H1 (cell line): ENCODE data around the gene MEGF11. TPM values are rescaled to one million over a fixed set of nuclear protein-coding genes. Genes with fewer than 3 reads are reported as not detected.

ENCODE experiments used
- CTCF ChIA-PET: fragments of 300-600 bp; sonication (Branson Sonifier 250); formaldehyde crosslinking; loops from one replicate; lab custom pipeline; 2021; ENCODE audit not compliant: partially characterized antibody; lab: Charles Lee
- POLR2A ChIA-PET: fragments of 300-600 bp; sonication (Branson Sonifier 250); formaldehyde crosslinking; loops from one replicate; lab custom pipeline; 2021; ENCODE audit warnings: inconsistent platforms; ENCODE audit not compliant: partially characterized antibody; lab: Charles Lee
- DNase-seq, 2 experiments: peaks; one replicate each; pipeline versions ENCODE4 v3.0.0 to v3.0.0-alpha.2; 2010 to 2022; ENCODE audit warnings: low spot score in 2 of 2, low read depth in 1 of 2, mixed read lengths in 1 of 2
- FAIRE-seq: peaks from 2 replicates; lab custom pipeline; 2011; peaks lifted over from hg19 to GRCh38; lab: Jason Lieb, UNC
- H2AFZ ChIP-seq: 2 replicates; pipeline ENCODE4 v1.8.1; 2012; ENCODE audit warnings: low read length, inconsistent platforms
- H2AK5ac ChIP-seq: 2 replicates; pipeline ENCODE4 v1.6.1; 2013; ENCODE audit warnings: low read depth, low read length
- H2BK120ac ChIP-seq: replicated peaks from 2 replicates; pipeline ENCODE3; 2013; ENCODE audit warnings: low read depth, low read length, inconsistent platforms
- H2BK12ac ChIP-seq: 2 replicates; pipeline ENCODE4 v1.6.1; 2013; ENCODE audit warnings: low read depth, low read length
- H2BK15ac ChIP-seq: 2 replicates; pipeline ENCODE4 v1.6.1; 2013; ENCODE audit warnings: low read length
- H2BK20ac ChIP-seq: 2 replicates; pipeline ENCODE4 v1.6.1; 2013; ENCODE audit warnings: low read length
- H2BK5ac ChIP-seq: 2 replicates; pipeline ENCODE4 v1.6.1; 2013; ENCODE audit warnings: low read depth, low read length
- H3K14ac ChIP-seq: 2 replicates; pipeline ENCODE4 v1.6.1; 2013; ENCODE audit warnings: inconsistent platforms; ENCODE audit not compliant: insufficient read length
- H3K18ac ChIP-seq: 2 replicates; pipeline ENCODE4 v1.6.1; 2013; ENCODE audit warnings: low read length; ENCODE audit errors: extremely low read depth
- H3K23ac ChIP-seq: 2 replicates; pipeline ENCODE4 v1.6.1; 2013; ENCODE audit warnings: inconsistent platforms; ENCODE audit not compliant: insufficient read length
- H3K23me2 ChIP-seq: 2 replicates; pipeline ENCODE4 v1.6.1; 2013; ENCODE audit warnings: low read depth, low read length
- H3K27ac ChIP-seq: 2 replicates; pipeline ENCODE4 v1.6.1; 2011; ENCODE audit warnings: low read depth, low read length, inconsistent platforms
- H3K27me3 ChIP-seq, 4 experiments: replicated peaks in 1 of 4; 1 replicate in 1 of 4; 2 replicates in 3 of 4; pipeline versions ENCODE4 v1.6.1 to v1.8.1; 2011 to 2013; ENCODE audit warnings: low read length in 3 of 4, mild to moderate bottlenecking in 3 of 4, inconsistent platforms in 2 of 4, mixed read lengths in 2 of 4, moderate library complexity in 1 of 4; ENCODE audit not compliant: control insufficient read depth in 3 of 4, insufficient read depth in 3 of 4; ENCODE audit errors: extremely low read depth in 1 of 4
- H3K36me3 ChIP-seq, 4 experiments: 2 replicates each; pipeline versions ENCODE4 v1.6.1 to v1.8.1; 2011 to 2013; ENCODE audit warnings: mild to moderate bottlenecking in 4 of 4, low read length in 3 of 4, moderate library complexity in 2 of 4, control low read depth in 1 of 4, inconsistent platforms in 1 of 4; ENCODE audit not compliant: insufficient read depth in 4 of 4, control insufficient read depth in 2 of 4
- H3K4ac ChIP-seq: replicated peaks from 2 replicates; pipeline ENCODE3; 2013; ENCODE audit warnings: low read length, low read depth, mixed read lengths, inconsistent platforms; ENCODE audit not compliant: insufficient read length
- H3K4me1 ChIP-seq, 4 experiments: replicated peaks in 1 of 4; 1 replicate in 1 of 4; 2 replicates in 3 of 4; pipeline versions ENCODE4 v1.6.1 to v1.8.1; 2011 to 2013; ENCODE audit warnings: low read length in 3 of 4, inconsistent platforms in 2 of 4, mixed read lengths in 1 of 4; ENCODE audit not compliant: insufficient read depth in 4 of 4, control insufficient read depth in 3 of 4
- H3K4me2 ChIP-seq, 2 experiments: 2 replicates each; pipeline versions ENCODE4 v1.6.1 to v1.8.1; 2011 to 2013; ENCODE audit warnings: low read depth in 2 of 2, low read length in 2 of 2, control low read depth in 1 of 2, inconsistent platforms in 1 of 2, mild to moderate bottlenecking in 1 of 2; ENCODE audit not compliant: insufficient read depth in 1 of 2
- H3K4me3 ChIP-seq, 4 experiments: fragments of 200-600, 300-600 bp in 1 of 4; sonication (generic), shearing (Covaris generic), sonication (Bioruptor Twin) in 1 of 4; 2 replicates each; pipeline versions ENCODE4 v1.5.1 to v1.8.1; 2011 to 2016; ENCODE audit warnings: low read length in 4 of 4, low read depth in 3 of 4, control low read depth in 2 of 4, inconsistent platforms in 2 of 4, mild to moderate bottlenecking in 2 of 4, mixed read lengths in 1 of 4, moderate library complexity in 1 of 4; ENCODE audit not compliant: insufficient read depth in 2 of 4; ENCODE audit errors: extremely low read depth in 1 of 4
- H3K56ac ChIP-seq: replicated peaks from 2 replicates; pipeline ENCODE3; 2013; ENCODE audit warnings: low read depth, mild to moderate bottlenecking, mixed read lengths, low read length, inconsistent platforms; ENCODE audit not compliant: insufficient read length
- H3K79me1 ChIP-seq: 2 replicates; pipeline ENCODE4 v1.6.1; 2013; ENCODE audit warnings: low read depth, low read length, control low read depth
- H3K79me2 ChIP-seq, 2 experiments: 2 replicates each; pipeline versions ENCODE4 v1.6.1 to v1.8.1; 2012 to 2013; ENCODE audit warnings: low read length in 2 of 2, mild to moderate bottlenecking in 2 of 2, inconsistent platforms in 1 of 2; ENCODE audit not compliant: insufficient read depth in 2 of 2, control insufficient read depth in 1 of 2
- H3K9ac ChIP-seq, 4 experiments: replicated peaks in 1 of 4; 1 replicate in 1 of 4; 2 replicates in 3 of 4; pipeline versions ENCODE4 v1.6.1 to v1.8.1; 2011 to 2013; ENCODE audit warnings: low read depth in 3 of 4, low read length in 3 of 4, control low read depth in 2 of 4, mild to moderate bottlenecking in 2 of 4, moderate library complexity in 2 of 4, inconsistent platforms in 1 of 4; ENCODE audit errors: extremely low read depth in 1 of 4
- H3K9me3 ChIP-seq, 2 experiments: 2 replicates each; pipeline versions ENCODE4 v1.6.1 to v1.8.1; 2012 to 2013; ENCODE audit warnings: mild to moderate bottlenecking in 2 of 2, moderate library complexity in 2 of 2, control low read depth in 1 of 2, inconsistent platforms in 1 of 2, low read depth in 1 of 2, low read length in 1 of 2, mixed read lengths in 1 of 2; ENCODE audit not compliant: insufficient read depth in 2 of 2
- H4K20me1 ChIP-seq, 2 experiments: replicated peaks in 1 of 2; 2 replicates each; pipeline versions ENCODE3 to v1.8.1; 2011 to 2013; ENCODE audit warnings: inconsistent platforms in 2 of 2, low read length in 2 of 2, mild to moderate bottlenecking in 1 of 2; ENCODE audit not compliant: insufficient read depth in 2 of 2, control insufficient read depth in 1 of 2
- H4K5ac ChIP-seq: 2 replicates; pipeline ENCODE4 v1.6.1; 2013; ENCODE audit warnings: low read length, low read depth, mixed read lengths, inconsistent platforms; ENCODE audit not compliant: insufficient read length
- H4K8ac ChIP-seq: 2 replicates; pipeline ENCODE4 v1.8.0; 2013; ENCODE audit warnings: mild to moderate bottlenecking, moderate library complexity, low read length, inconsistent platforms; ENCODE audit not compliant: insufficient read depth; ENCODE audit errors: extremely low read depth
- H4K91ac ChIP-seq: replicated peaks from 2 replicates; pipeline ENCODE3; 2013; ENCODE audit warnings: low read length, mixed read lengths, inconsistent platforms; ENCODE audit not compliant: insufficient read length
- CHD2 ChIP-seq: IDR thresholded peaks from 2 replicates; pipeline ENCODE4 v1.6.1; 2012; ENCODE audit warnings: low read length, improper control_type of control experiment
- EZH2 ChIP-seq: fragments of 200-600 bp; sonication (generic); IDR thresholded peaks from 2 replicates; pipeline ENCODE4 v1.7.1; 2012; ENCODE audit warnings: low read depth, mild to moderate bottlenecking, moderate library complexity, low read length, inconsistent platforms; ENCODE audit not compliant: severe bottlenecking
- GABPA ChIP-seq: IDR thresholded peaks from 2 replicates; pipeline ENCODE4 v1.6.1; 2011; ENCODE audit warnings: mild to moderate bottlenecking, low read length, moderate library complexity, borderline replicate concordance; ENCODE audit not compliant: insufficient read depth
- MAFK ChIP-seq: IDR thresholded peaks from 2 replicates; pipeline ENCODE4 v1.6.1; 2012; ENCODE audit warnings: low read depth, mild to moderate bottlenecking, improper control_type of control experiment, low read length
- NANOG ChIP-seq: IDR thresholded peaks from 2 replicates; pipeline ENCODE4 v1.6.1; 2011; ENCODE audit warnings: low read length, low read depth, mild to moderate bottlenecking, inconsistent platforms; ENCODE audit not compliant: insufficient read depth, poor library complexity, severe bottlenecking
- SIN3A ChIP-seq, 2 experiments: IDR thresholded peaks in 1 of 2; conservative IDR thresholded peaks in 1 of 2; 2 replicates each; pipeline ENCODE4 v1.6.1; 2011 to 2012; ENCODE audit warnings: low read length in 2 of 2, improper control_type of control experiment in 1 of 2, low read depth in 1 of 2, mild to moderate bottlenecking in 1 of 2
- SIRT6 ChIP-seq: IDR thresholded peaks from one replicate; pipeline ENCODE4 v1.7.1; 2012; ENCODE audit warnings: low read length, inconsistent platforms
- SP2 ChIP-seq: IDR thresholded peaks from 2 replicates; pipeline ENCODE4 v1.6.1; 2012; ENCODE audit warnings: mild to moderate bottlenecking, low read length, inconsistent platforms
- WGBS, 2 experiments: shearing (Covaris generic) in 1 of 2; methylation state at CpG; one replicate each; pipeline versions ENCODE4 v1.1.6 to v1.1.7; 2013 to 2015; ENCODE audit warnings: low lambda C conversion rate in 2 of 2, mixed read lengths in 2 of 2, inconsistent platforms in 1 of 2, low coverage in 1 of 2, missing lambda C conversion rate in 1 of 2; ENCODE audit not compliant: insufficient replicate concordance in 2 of 2, insufficient coverage in 1 of 2, insufficient read length in 1 of 2; ENCODE audit errors: extremely low coverage in 1 of 2, missing lambda C conversion rate in 1 of 2; 5-methylcytosine and 5-hydroxymethylcytosine counted together
- polyA plus RNA-seq, 7 experiments: library from polyadenylated mRNA; depleted of rRNA in 3 of 7; stranded (reverse) in 5 of 7; unstranded in 2 of 7; fragments of >200 nt in 5 of 7; fragments of 200-250 nt in 2 of 7; gene quantifications; 1 replicate in 5 of 7; 2 replicates in 1 of 7; 4 replicates in 1 of 7; pipeline versions ENCODE4 v1.2.1 to v1.2.3, GENCODE V29; 2011 to 2013; ENCODE audit warnings: missing spikeins in 2 of 7, mixed read lengths in 2 of 7
- total RNA-seq: library from RNA; stranded (reverse); fragmentation: NEBNext Ultra II Directional; extraction: Animal tissue kit (Norgen Biotek cat#: 25700); gene quantifications from 2 replicates; pipeline ENCODE4 v1.2.1, GENCODE V29; 2021
- TF ChIP-seq, protein P1 (sequence below): IDR thresholded peaks from 2 replicates; pipeline ENCODE4 v1.6.1; 2011; ENCODE audit warnings: low read depth, mild to moderate bottlenecking, low read length; ENCODE audit not compliant: insufficient read depth
- TF ChIP-seq, protein P2 (sequence below), 3 experiments: IDR thresholded peaks; 1 replicate in 2 of 3; 2 replicates in 1 of 3; pipeline versions ENCODE4 v1.5.1 to v1.6.1; 2011; ENCODE audit warnings: low read length in 3 of 3, mild to moderate bottlenecking in 3 of 3, inconsistent platforms in 2 of 3, low read depth in 1 of 3, moderate library complexity in 1 of 3; ENCODE audit not compliant: insufficient read depth in 1 of 3; ENCODE audit errors: control extremely low read depth in 1 of 3

Gene MEGF11
- total and polyA plus RNA-seq, 2 of the 8 experiments (the other 6 are each of a cell fraction or from before 2014, with no cell fraction given), result 4.4 to 4.8 TPM

DNA sequence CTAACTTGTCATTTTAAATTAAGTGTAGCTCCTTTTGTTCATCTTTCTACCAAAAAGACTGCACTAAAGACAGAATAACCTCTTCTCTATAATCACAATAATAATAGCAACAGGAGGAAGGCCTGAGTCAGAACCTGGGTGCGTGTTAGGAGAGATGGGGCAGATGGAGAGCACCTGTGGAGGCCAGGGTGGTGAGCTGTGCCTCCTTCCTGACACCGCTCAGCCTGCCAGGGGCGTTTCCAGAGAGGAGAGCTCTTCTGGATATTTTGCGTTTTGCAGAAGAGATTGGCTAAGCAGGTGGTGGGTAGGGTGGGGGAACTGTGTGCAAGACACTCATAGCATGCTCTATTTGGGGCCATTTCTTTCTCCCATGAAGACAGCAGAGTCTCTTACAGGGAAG is 83.5 kb downstream of the MEGF11 start:
- peaks cover 0 to 8% (median 4%) of the 10 kb centered on the region in 4 experiments; a peak in 4 of 7 replicates for H3K4me1 ChIP-seq
- no peaks in the 10 kb centered on the region for H3K9me3 ChIP-seq
- no peak for FAIRE-seq
- no peak overlapping the region for H4K5ac ChIP-seq
- ChIA-PET POLR2A (interaction anchor here (0.8 kb wide), 1 partner anchor 74 kb away, joined by 3 read pairs; no protein-coding TSS in a partner anchor), CTCF (interaction anchor here (0.6 to 1.9 kb wide), 5 partner anchors 9 to 119 kb away, joined by 3 to 7 read pairs (median 3); no protein-coding TSS in a partner anchor)
- DNase-seq, result no peak
- H2AK5ac ChIP-seq, result no peak overlapping the region
- no peak overlapping the region for H3K4ac ChIP-seq
- H2BK120ac ChIP-seq, result no peak overlapping the region
- no peak overlapping the region for H2BK20ac ChIP-seq
- no peak overlapping the region; the same call in 1 of the 2 replicates for H4K8ac ChIP-seq
- no peak overlapping the region for H3K27ac ChIP-seq
- WGBS, 2 experiments, result 93% methylated on average over 4 of the region's 4 CpGs; no CpG with 5 or more reads in 1 of the 2 experiments
- no peak overlapping the region for H3K4me3 ChIP-seq
- H3K14ac ChIP-seq, result no peak overlapping the region
- no peak overlapping the region for H2AFZ ChIP-seq
- no peak overlapping the region for H3K56ac ChIP-seq
- no peaks in the 10 kb centered on the region for H3K27me3 ChIP-seq
- no peaks in the 10 kb centered on the region for H3K79me2 ChIP-seq
- no peak overlapping the region for H3K18ac ChIP-seq
- H3K79me1 ChIP-seq, result peaks cover 3% of the 10 kb centered on the region; the same call in 1 of the 2 replicates
- no peak overlapping the region for H2BK5ac ChIP-seq
- no peak overlapping the region for H3K23ac ChIP-seq
- no peak overlapping the region for H2BK12ac ChIP-seq
- H3K4me2 ChIP-seq, result no peak overlapping the region
- no peaks in the 10 kb centered on the region for H3K36me3 ChIP-seq
- no peaks in the 10 kb centered on the region for H3K23me2 ChIP-seq
- no peaks in the 10 kb centered on the region for H4K20me1 ChIP-seq
- no peak overlapping the region for H3K9ac ChIP-seq
- H4K91ac ChIP-seq, result no peak overlapping the region
- H2BK15ac ChIP-seq, result no peak overlapping the region
- TF ChIP-seq, protein P1, sequence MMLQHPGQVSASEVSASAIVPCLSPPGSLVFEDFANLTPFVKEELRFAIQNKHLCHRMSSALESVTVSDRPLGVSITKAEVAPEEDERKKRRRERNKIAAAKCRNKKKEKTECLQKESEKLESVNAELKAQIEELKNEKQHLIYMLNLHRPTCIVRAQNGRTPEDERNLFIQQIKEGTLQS, result no peak
- no peak for TF ChIP-seq SP2
- TF ChIP-seq GABPA, result no peak
- TF ChIP-seq NANOG, result no peak
- no peak for TF ChIP-seq SIN3A (conservative IDR thresholded peaks at IDR 0.05 in 1 of 2, IDR thresholded peaks at IDR 0.05 in 1 of 2; ENCODE audit: low read depth in 1 of 2, low read length in 2 of 2)
- no peak for TF ChIP-seq EZH2
- TF ChIP-seq MAFK, result no peak
- no peak for TF ChIP-seq CHD2
- TF ChIP-seq, protein P2, sequence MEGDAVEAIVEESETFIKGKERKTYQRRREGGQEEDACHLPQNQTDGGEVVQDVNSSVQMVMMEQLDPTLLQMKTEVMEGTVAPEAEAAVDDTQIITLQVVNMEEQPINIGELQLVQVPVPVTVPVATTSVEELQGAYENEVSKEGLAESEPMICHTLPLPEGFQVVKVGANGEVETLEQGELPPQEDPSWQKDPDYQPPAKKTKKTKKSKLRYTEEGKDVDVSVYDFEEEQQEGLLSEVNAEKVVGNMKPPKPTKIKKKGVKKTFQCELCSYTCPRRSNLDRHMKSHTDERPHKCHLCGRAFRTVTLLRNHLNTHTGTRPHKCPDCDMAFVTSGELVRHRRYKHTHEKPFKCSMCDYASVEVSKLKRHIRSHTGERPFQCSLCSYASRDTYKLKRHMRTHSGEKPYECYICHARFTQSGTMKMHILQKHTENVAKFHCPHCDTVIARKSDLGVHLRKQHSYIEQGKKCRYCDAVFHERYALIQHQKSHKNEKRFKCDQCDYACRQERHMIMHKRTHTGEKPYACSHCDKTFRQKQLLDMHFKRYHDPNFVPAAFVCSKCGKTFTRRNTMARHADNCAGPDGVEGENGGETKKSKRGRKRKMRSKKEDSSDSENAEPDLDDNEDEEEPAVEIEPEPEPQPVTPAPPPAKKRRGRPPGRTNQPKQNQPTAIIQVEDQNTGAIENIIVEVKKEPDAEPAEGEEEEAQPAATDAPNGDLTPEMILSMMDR (IDR thresholded peaks at IDR 0.05; ENCODE audit: control extremely low read depth in 1 of 3, insufficient read depth in 1 of 3, low read depth in 1 of 3, low read length in 3 of 3), result no peak
- TF ChIP-seq SIRT6, result no peak
